ENCODE data around the gene TENM3.

DNA sequence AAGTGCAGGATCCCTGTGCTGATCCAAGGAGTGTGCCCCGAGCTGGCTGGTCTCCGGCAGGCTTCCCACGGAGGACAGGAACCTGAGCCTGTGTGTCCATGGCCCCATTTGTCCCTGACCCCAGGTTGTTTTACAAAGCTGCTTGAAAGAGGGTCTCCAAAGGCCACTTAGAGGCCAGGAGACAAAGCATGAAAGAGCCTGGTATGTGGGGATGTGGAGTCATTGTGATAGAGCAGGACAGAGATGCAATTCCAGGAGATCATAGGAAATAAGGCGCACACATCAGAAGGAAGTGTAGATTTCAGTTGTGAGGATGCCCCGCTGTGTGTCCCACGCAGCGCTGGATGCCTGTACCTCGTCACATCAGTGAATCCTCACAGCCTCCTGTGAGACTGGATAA, 48.0 kb downstream of the TENM3 start:
- TF ChIP-seq POLR2A (IDR thresholded peaks at IDR 0.05), result no peak
- TF ChIP-seq, protein P1, sequence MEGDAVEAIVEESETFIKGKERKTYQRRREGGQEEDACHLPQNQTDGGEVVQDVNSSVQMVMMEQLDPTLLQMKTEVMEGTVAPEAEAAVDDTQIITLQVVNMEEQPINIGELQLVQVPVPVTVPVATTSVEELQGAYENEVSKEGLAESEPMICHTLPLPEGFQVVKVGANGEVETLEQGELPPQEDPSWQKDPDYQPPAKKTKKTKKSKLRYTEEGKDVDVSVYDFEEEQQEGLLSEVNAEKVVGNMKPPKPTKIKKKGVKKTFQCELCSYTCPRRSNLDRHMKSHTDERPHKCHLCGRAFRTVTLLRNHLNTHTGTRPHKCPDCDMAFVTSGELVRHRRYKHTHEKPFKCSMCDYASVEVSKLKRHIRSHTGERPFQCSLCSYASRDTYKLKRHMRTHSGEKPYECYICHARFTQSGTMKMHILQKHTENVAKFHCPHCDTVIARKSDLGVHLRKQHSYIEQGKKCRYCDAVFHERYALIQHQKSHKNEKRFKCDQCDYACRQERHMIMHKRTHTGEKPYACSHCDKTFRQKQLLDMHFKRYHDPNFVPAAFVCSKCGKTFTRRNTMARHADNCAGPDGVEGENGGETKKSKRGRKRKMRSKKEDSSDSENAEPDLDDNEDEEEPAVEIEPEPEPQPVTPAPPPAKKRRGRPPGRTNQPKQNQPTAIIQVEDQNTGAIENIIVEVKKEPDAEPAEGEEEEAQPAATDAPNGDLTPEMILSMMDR (IDR thresholded peaks at IDR 0.05), result no peak

Measured in testis (tissue), 2 donors.